ENCODE results near the gene TOX2. TPM values are rescaled to one million over a fixed set of nuclear protein-coding genes. Genes with fewer than 3 reads are reported as not detected.

The TOX2 gene
- total RNA-seq, 3 donors from 2014 or later (not counting 1 experiment from before 2014, with no cell fraction given) = 0.93 to 1.8 (median 1.2) TPM

DNA sequence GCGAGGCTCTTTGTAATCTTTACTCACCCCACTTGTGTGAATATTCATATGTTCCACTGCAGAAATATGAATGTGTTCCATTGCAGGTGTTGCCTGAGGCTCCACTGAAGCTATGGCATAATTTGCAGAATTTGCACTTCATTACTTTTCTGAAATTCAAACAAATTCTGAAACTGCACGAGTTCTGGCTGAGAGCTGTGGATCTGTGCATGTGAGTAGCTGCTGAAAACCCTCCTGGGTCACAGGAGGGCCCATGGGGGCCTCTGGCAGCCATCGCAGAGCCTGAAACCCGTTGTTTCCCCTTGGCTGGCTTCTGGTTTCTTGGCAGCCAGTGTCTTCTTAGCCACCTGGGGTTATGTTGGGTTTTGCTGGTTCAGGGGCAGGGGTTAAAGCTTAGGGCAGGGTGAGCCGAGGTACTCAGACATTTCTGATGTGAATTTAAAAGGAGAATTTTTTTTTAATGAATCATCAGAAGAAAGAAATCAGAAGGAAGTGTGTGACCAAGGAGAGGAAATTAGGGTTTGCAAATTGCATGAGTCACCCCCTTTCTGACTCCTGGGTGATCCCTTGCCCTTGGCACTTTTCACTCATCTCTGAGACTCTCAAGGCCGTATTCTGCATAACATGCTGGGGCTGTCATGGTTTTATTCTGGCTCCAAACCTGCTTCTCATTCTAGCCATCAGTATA is 40.6 kb downstream of the TOX2 start:
- Histone ChIP-seq H3K4me1 (ENCODE audit: control insufficient read depth, insufficient read depth, low read length) (peaks cover 84% of the 10 kb centered on the region), H3K9me3 (ENCODE audit: control insufficient read depth, insufficient read depth, low read length) (no peaks in the 10 kb centered on the region), H3K4me3 (ENCODE audit: low read length) (no peak overlapping the region), H3K27me3 (ENCODE audit: control insufficient read depth, insufficient read depth, low read length) (peaks cover 32% of the 10 kb centered on the region), H3K36me3 (ENCODE audit: control insufficient read depth, insufficient read depth, low read length) (no peaks in the 10 kb centered on the region), H3K27ac (ENCODE audit: low read length) (no peak overlapping the region)
- ATAC-seq (peak; percentile 58 to 71 (median 68)), DNase-seq (peak; percentile 35 to 66)
- peaks cover 86 to 90% of the 10 kb centered on the region in 2 donors for H3K4me1 Mint-ChIP-seq
- intact Hi-C loops (cut with micrococcal nuclease) = loop anchor here (2.0 kb wide), 1 partner anchor 204 kb away; no protein-coding TSS in a partner anchor
- no peaks in the 10 kb centered on the region for H3K9me3 Mint-ChIP-seq
- H3K27ac Mint-ChIP-seq = peak overlapping the region in 1 of 2 donors; percentile 72
- peaks cover 45 to 51% of the 10 kb centered on the region in 2 donors for H3K27me3 Mint-ChIP-seq (ENCODE audit: low read depth in 2 of 2)
- 6% methylated on average over 6 of the region's 6 CpGs for WGBS (ENCODE audit: insufficient coverage)
- peak overlapping the region; percentile 77 for H3K4me3 Mint-ChIP-seq
- TF ChIP-seq, protein P1, sequence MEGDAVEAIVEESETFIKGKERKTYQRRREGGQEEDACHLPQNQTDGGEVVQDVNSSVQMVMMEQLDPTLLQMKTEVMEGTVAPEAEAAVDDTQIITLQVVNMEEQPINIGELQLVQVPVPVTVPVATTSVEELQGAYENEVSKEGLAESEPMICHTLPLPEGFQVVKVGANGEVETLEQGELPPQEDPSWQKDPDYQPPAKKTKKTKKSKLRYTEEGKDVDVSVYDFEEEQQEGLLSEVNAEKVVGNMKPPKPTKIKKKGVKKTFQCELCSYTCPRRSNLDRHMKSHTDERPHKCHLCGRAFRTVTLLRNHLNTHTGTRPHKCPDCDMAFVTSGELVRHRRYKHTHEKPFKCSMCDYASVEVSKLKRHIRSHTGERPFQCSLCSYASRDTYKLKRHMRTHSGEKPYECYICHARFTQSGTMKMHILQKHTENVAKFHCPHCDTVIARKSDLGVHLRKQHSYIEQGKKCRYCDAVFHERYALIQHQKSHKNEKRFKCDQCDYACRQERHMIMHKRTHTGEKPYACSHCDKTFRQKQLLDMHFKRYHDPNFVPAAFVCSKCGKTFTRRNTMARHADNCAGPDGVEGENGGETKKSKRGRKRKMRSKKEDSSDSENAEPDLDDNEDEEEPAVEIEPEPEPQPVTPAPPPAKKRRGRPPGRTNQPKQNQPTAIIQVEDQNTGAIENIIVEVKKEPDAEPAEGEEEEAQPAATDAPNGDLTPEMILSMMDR (IDR thresholded peaks at IDR 0.05) = no peak
- no peaks in the 10 kb centered on the region for H3K36me3 Mint-ChIP-seq

DNA sequence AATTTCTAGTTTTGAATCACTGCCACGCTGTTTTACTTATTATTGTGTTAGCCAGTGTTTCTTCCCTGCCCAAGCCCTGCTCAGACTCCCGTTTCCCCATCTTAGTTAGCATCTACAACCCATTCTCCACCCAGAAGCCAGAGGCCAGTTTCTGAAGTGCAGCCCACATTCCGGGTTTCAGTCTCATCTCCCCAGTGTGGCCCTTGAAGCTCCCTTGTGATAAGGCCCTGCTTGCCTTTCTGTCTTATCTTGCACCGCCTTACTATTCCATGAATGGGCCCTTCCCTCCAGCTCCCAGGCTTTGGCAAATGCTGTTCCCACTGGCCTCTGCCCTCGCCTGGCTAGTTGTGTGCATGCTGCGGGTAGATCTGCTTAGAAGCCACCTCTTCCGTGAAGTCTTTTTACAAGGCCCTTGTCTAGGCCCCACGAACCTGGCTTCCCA is 41.1 kb downstream of the TOX2 start:
- H3K4me1 Mint-ChIP-seq = peaks cover 86 to 90% of the 10 kb centered on the region in 2 donors
- intact Hi-C loops (cut with micrococcal nuclease) = loop anchor here (2.0 kb wide), 1 partner anchor 205 kb away; no protein-coding TSS in a partner anchor
- no peaks in the 10 kb centered on the region for H3K9me3 Mint-ChIP-seq
- peak overlapping the region in 1 of 2 donors; percentile 72 for H3K27ac Mint-ChIP-seq
- H3K4me3 Mint-ChIP-seq = peak overlapping the region; percentile 77
- DNase-seq = no peak
- H3K36me3 ChIP-seq (ENCODE audit: control insufficient read depth, insufficient read depth, low read length) = no peaks in the 10 kb centered on the region
- H3K9me3 ChIP-seq (ENCODE audit: control insufficient read depth, insufficient read depth, low read length) = no peaks in the 10 kb centered on the region
- 77% methylated on average over 8 of the region's 8 CpGs for WGBS (ENCODE audit: insufficient coverage)
- H3K27me3 Mint-ChIP-seq (ENCODE audit: low read depth in 2 of 2) = peaks cover 49 to 56% of the 10 kb centered on the region in 2 donors
- peaks cover 84% of the 10 kb centered on the region for H3K4me1 ChIP-seq (ENCODE audit: control insufficient read depth, insufficient read depth, low read length)
- TF ChIP-seq, protein P1 (IDR thresholded peaks at IDR 0.05) = no peak
- no peak overlapping the region for H3K27ac ChIP-seq (ENCODE audit: low read length)
- no peak for ATAC-seq
- H3K36me3 Mint-ChIP-seq = no peaks in the 10 kb centered on the region
- no peak overlapping the region for H3K4me3 ChIP-seq (ENCODE audit: low read length)
- H3K27me3 ChIP-seq (ENCODE audit: control insufficient read depth, insufficient read depth, low read length) = peaks cover 35% of the 10 kb centered on the region

DNA sequence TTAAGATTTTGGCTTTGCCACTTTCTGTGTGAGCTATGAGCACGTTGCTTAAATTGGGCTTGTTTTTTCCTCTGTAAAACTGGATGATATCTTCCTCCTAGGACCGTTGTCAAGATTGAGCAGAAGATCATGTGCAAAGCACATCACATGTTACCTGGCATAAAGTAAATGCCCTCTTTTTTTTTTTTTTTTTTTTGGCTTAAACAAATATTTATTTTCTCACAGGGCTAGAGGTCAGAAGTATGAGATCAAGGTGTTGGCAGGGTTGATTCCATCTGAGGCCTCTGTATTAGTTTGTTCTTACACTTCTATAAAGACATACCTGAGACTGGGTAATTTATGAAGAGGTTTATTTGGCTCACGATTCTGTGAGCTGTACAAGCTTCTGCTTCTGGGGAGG is 42.7 kb downstream of the TOX2 start:
- DNase-seq = no peak
- Mint-ChIP-seq H3K4me3 (peak overlapping the region; percentile 42), H3K27me3 (ENCODE audit: low read depth in 2 of 2) (peaks cover 57 to 67% of the 10 kb centered on the region in 2 donors), H3K27ac (no peak overlapping the region), H3K4me1 (peaks cover 92% of the 10 kb centered on the region in 2 donors), H3K36me3 (no peaks in the 10 kb centered on the region), H3K9me3 (no peaks in the 10 kb centered on the region)
- H3K27me3 ChIP-seq (ENCODE audit: control insufficient read depth, insufficient read depth, low read length) = peaks cover 46% of the 10 kb centered on the region
- H3K4me3 ChIP-seq (ENCODE audit: low read length) = no peak overlapping the region
- H3K36me3 ChIP-seq (ENCODE audit: control insufficient read depth, insufficient read depth, low read length) = no peaks in the 10 kb centered on the region
- H3K4me1 ChIP-seq (ENCODE audit: control insufficient read depth, insufficient read depth, low read length) = peaks cover 78% of the 10 kb centered on the region
- 92% methylated on average over 3 of the region's 3 CpGs for WGBS (ENCODE audit: insufficient coverage)
- intact Hi-C loops (cut with micrococcal nuclease) = no loop called here
- ATAC-seq = no peak
- no peaks in the 10 kb centered on the region for H3K9me3 ChIP-seq (ENCODE audit: control insufficient read depth, insufficient read depth, low read length)
- TF ChIP-seq, protein P1 (IDR thresholded peaks at IDR 0.05) = no peak
- H3K27ac ChIP-seq (ENCODE audit: low read length) = no peak overlapping the region
